HepG2 (cell line): ENCODE data around the gene ATP4B. TPM values are rescaled to one million over a fixed set of nuclear protein-coding genes. Genes with fewer than 3 reads are reported as not detected.

ENCODE experiments used
- ATAC-seq: fragments of 200-7000 bp; cut with Tn5 transposase; 3 replicates; pipeline ENCODE4 v1.9.1; 2020; ENCODE audit warnings: mild to moderate bottlenecking, moderate library complexity
- BruUV-seq: library from RNA; stranded (reverse); fragments of 400-500 nt; replicated peaks from 2 replicates; lab custom pipeline; 2021; lab: Mats Ljungman, UMichigan
- CTCF ChIA-PET: fragments of 300-600 bp; formaldehyde crosslinking; extraction: SDS; loops from one replicate; lab custom pipeline; 2021; ENCODE audit warnings: low total read pairs, inconsistent platforms, low intra/inter-chr PET ratio; lab: Yijun Ruan, JAX
- POLR2A ChIA-PET: fragments of 350-600 bp; sonication (Branson Sonifier 250); formaldehyde crosslinking; loops from one replicate; lab custom pipeline; 2020; ENCODE audit warnings: antibody characterized with exemption, inconsistent platforms; lab: Yijun Ruan, JAX
- DNase-seq: peaks from one replicate; pipeline ENCODE4 v3.0.0-alpha.2; 2015; ENCODE audit warnings: low spot score
- FAIRE-seq: peaks from 3 replicates; lab custom pipeline; 2011; peaks lifted over from hg19 to GRCh38; lab: Jason Lieb, UNC
- H2AFZ ChIP-seq: one replicate; pipeline ENCODE4 v1.6.1; 2011; ENCODE audit warnings: low read length, inconsistent platforms
- H3K27ac ChIP-seq: fragments of 300-600 bp; 3 replicates; pipeline ENCODE4 v1.8.0; 2011; ENCODE audit warnings: mixed run types, mild to moderate bottlenecking, mixed read lengths, low read length, inconsistent platforms; ENCODE audit not compliant: insufficient read depth; ENCODE audit errors: extremely low read length
- H3K27me3 ChIP-seq, 2 experiments: fragments of 200-600 bp in 1 of 2; 2 replicates in 1 of 2; 3 replicates in 1 of 2; pipeline versions ENCODE4 v1.6.0 to v1.8.0; 2011; ENCODE audit warnings: low read length in 2 of 2, mild to moderate bottlenecking in 2 of 2, moderate library complexity in 2 of 2, inconsistent platforms in 1 of 2; ENCODE audit not compliant: insufficient read depth in 2 of 2, control insufficient read depth in 1 of 2
- H3K36me3 ChIP-seq, 2 experiments: fragments of 200-600 bp in 1 of 2; replicated peaks in 1 of 2; 2 replicates in 1 of 2; 3 replicates in 1 of 2; pipeline versions ENCODE4 v1.5.1 to v1.8.0; 2011; ENCODE audit warnings: low read length in 2 of 2, inconsistent platforms in 1 of 2; ENCODE audit not compliant: insufficient read depth in 2 of 2, control insufficient read depth in 1 of 2
- H3K4me1 ChIP-seq: 2 replicates; pipeline ENCODE4 v1.5.1; 2012; ENCODE audit warnings: low read length, inconsistent platforms; ENCODE audit not compliant: insufficient read depth
- H3K4me2 ChIP-seq: 2 replicates; pipeline ENCODE4 v1.6.0; 2011; ENCODE audit warnings: low read depth, low read length, inconsistent platforms
- H3K4me3 ChIP-seq, 3 experiments: fragments of 200-600 bp in 1 of 3; sonication (generic), shearing (Covaris generic) in 1 of 3; replicated peaks in 1 of 3; 2 replicates each; pipeline ENCODE4 v1.5.1; 2011 to 2016; ENCODE audit warnings: low read length in 3 of 3, inconsistent platforms in 2 of 3, low read depth in 2 of 3, mild to moderate bottlenecking in 2 of 3, control low read depth in 1 of 3, mixed read lengths in 1 of 3; ENCODE audit not compliant: insufficient read depth in 1 of 3
- H3K79me2 ChIP-seq: one replicate; pipeline ENCODE4 v1.6.1; 2011; ENCODE audit warnings: low read length, inconsistent platforms; ENCODE audit not compliant: insufficient read depth
- H3K9ac ChIP-seq: 2 replicates; pipeline ENCODE4 v1.6.0; 2011; ENCODE audit warnings: mild to moderate bottlenecking, low read depth, low read length, inconsistent platforms; ENCODE audit not compliant: insufficient read depth
- H3K9me3 ChIP-seq: 2 replicates; pipeline ENCODE4 v1.5.1; 2012; ENCODE audit warnings: mild to moderate bottlenecking, low read length
- H4K20me1 ChIP-seq: 2 replicates; pipeline ENCODE4 v1.6.0; 2011; ENCODE audit warnings: inconsistent platforms, mild to moderate bottlenecking, low read length, moderate library complexity; ENCODE audit not compliant: insufficient read depth
- DBP ChIP-seq: sonication (generic); formaldehyde crosslinking; IDR thresholded peaks from 2 replicates; pipeline ENCODE4 v1.4.0; 2020; ENCODE audit warnings: missing genetic modification reagents; ENCODE audit errors: not compliant biosample characterization
- ESRRA ChIP-seq: sonication (generic); formaldehyde crosslinking; IDR thresholded peaks from 2 replicates; pipeline ENCODE4 v1.5.1; 2020; ENCODE audit warnings: mild to moderate bottlenecking, low read depth, missing genetic modification reagents
- MTA1 ChIP-seq: sonication (generic); formaldehyde crosslinking; IDR thresholded peaks from 2 replicates; pipeline ENCODE4 v1.4.0; 2020; ENCODE audit warnings: missing genetic modification reagents, mild to moderate bottlenecking, borderline replicate concordance
- PHB2 ChIP-seq: fragments of 450-650 bp; IDR thresholded peaks from 2 replicates; pipeline ENCODE4 v1.6.1; 2018; ENCODE audit not compliant: partially characterized antibody
- SAP130 ChIP-seq: IDR thresholded peaks from 2 replicates; pipeline ENCODE4 v1.6.1; 2016; ENCODE audit warnings: low read depth
- SPEN ChIP-seq: sonication (generic); formaldehyde crosslinking; IDR thresholded peaks from 2 replicates; pipeline ENCODE4 v1.5.1; 2020; ENCODE audit warnings: low read depth, mild to moderate bottlenecking, missing genetic modification reagents
- TCF7 ChIP-seq: sonication (generic); IDR thresholded peaks from 2 replicates; pipeline ENCODE4 v1.6.1; 2016; ENCODE audit warnings: antibody characterized with exemption, low read depth
- THRA ChIP-seq: sonication (generic); formaldehyde crosslinking; IDR thresholded peaks from 2 replicates; pipeline ENCODE4 v1.4.0; 2020; ENCODE audit warnings: missing genetic modification reagents, borderline replicate concordance
- ZKSCAN1 ChIP-seq: fragments of 150-350 bp; IDR thresholded peaks from 2 replicates; pipeline ENCODE4 v1.6.1; 2014; ENCODE audit warnings: low read length
- ZMYM2 ChIP-seq: sonication (generic); formaldehyde crosslinking; IDR thresholded peaks from 2 replicates; pipeline ENCODE4 v1.8.0; 2022; ENCODE audit warnings: mild to moderate bottlenecking, missing genetic modification reagents
- ZNF143 ChIP-seq: sonication (generic); formaldehyde crosslinking; IDR thresholded peaks from 2 replicates; pipeline ENCODE4 v1.4.0; 2020; ENCODE audit warnings: missing genetic modification reagents
- ZNF367 ChIP-seq: sonication (generic); formaldehyde crosslinking; IDR thresholded peaks from 2 replicates; pipeline ENCODE4 v1.4.0; 2020; ENCODE audit warnings: missing genetic modification reagents, borderline replicate concordance
- ZNF652 ChIP-seq: IDR thresholded peaks from 2 replicates; pipeline ENCODE4 v1.6.1; 2016; ENCODE audit warnings: low read depth, borderline replicate concordance
- ZNF687 ChIP-seq: sonication (generic); formaldehyde crosslinking; IDR thresholded peaks from 2 replicates; pipeline ENCODE4 v1.5.1; 2020; ENCODE audit warnings: mild to moderate bottlenecking, missing genetic modification reagents, moderate library complexity
- WGBS: methylation state at CpG from one replicate; pipeline ENCODE4 v1.1.6; 2017; ENCODE audit warnings: low lambda C conversion rate; 5-methylcytosine and 5-hydroxymethylcytosine counted together
- in situ Hi-C: cut with HindIII; loops from 2 replicates; pipeline ENCODE4 v1.10.0; 2017; ENCODE audit warnings: low pct_unique_long_range_greater_than_20kb; ENCODE audit not compliant: extremely low pct_ligation_motif_present
- intact Hi-C: fragments of 100-400 bp; cut with micrococcal nuclease; formaldehyde crosslinking; loops from one replicate; pipeline ENCODE4 v1.10.0; 2022; ENCODE audit not compliant: unreplicated experiment
- polyA plus RNA-seq, 8 experiments: library from polyadenylated mRNA; depleted of rRNA in 3 of 8; stranded (reverse) in 7 of 8; unstranded in 1 of 8; fragments of >200 nt; fragmentation: Illumina TruSeq in 4 of 8; extraction: Trizol in 4 of 8; gene quantifications; 2 replicates each; pipeline versions ENCODE4 v1.2.1 to v1.2.3, GENCODE V29; 2011 to 2016; ENCODE audit warnings: low read depth in 4 of 8, missing spikeins in 1 of 8, mixed read lengths in 1 of 8; ENCODE audit not compliant: insufficient read depth in 1 of 8
- total RNA-seq, 5 experiments: library from RNA; depleted of rRNA; stranded (reverse); fragments of >200 nt; fragmentation: Illumina TruSeq; extraction: Trizol; gene quantifications; 2 replicates each; pipeline ENCODE4 v1.2.3, GENCODE V29; 2016; ENCODE audit warnings: low read depth in 1 of 5

ATP4B gene
- total and polyA plus RNA-seq, 2 of the 13 experiments (the other 11 are each of a cell fraction or from before 2014, with no cell fraction given), result not detected

GRCh38 chr13:113664751-113665596 is 7.0 kb upstream of the ATP4B start:
- DNase-seq, result no peak
- H3K4me3 ChIP-seq, result no peak overlapping the region
- in situ Hi-C loops (no loop called here), intact Hi-C loops (no loop called here)
- no peak overlapping the region for H2AFZ ChIP-seq
- H3K36me3 ChIP-seq, result no peaks in the 10 kb centered on the region
- POLR2A ChIA-PET, result no interaction called here
- CTCF ChIA-PET, result no interaction called here
- peaks cover 6 to 54% of the 10 kb centered on the region in 2 experiments; a peak in 4 of 5 replicates for H3K27me3 ChIP-seq
- no TSS peak for BruUV-seq
- H3K9ac ChIP-seq, result no peak overlapping the region
- peaks cover 9% of the 10 kb centered on the region for H3K4me1 ChIP-seq
- peak overlapping the region; percentile 33; the same call in 1 of the 2 replicates for H3K4me2 ChIP-seq
- ATAC-seq, result peak; percentile 24; the same call in 2 of the 3 replicates
- FAIRE-seq, result no peak
- no peaks in the 10 kb centered on the region for H4K20me1 ChIP-seq
- WGBS, result 20% methylated on average over 6 of the region's 21 CpGs
- H3K9me3 ChIP-seq, result no peaks in the 10 kb centered on the region
- TF ChIP-seq PHB2 (no peak), ZMYM2 (CRISPR knock-in tag) (no peak), ZNF367 (CRISPR knock-in tag) (no peak), MTA1 (CRISPR knock-in tag) (0 out of 2 replicates have a peak, but pooled peaks have one; percentile 22), TCF7 (no peak), SPEN (CRISPR knock-in tag) (no peak), ZNF143 (0 out of 2 replicates have a peak, but pooled peaks have one; percentile 33), ZKSCAN1 (0 out of 2 replicates have a peak, but pooled peaks have one; percentile 13), ZNF652 (peak; percentile 91), SAP130 (CRISPR knock-in tag) (no peak), THRA (CRISPR knock-in tag) (no peak), DBP (CRISPR knock-in tag) (no peak), ESRRA (CRISPR knock-in tag) (peak; percentile 58; the same call in 1 of the 2 replicates), ZNF687 (CRISPR knock-in tag) (peak; percentile 34)
- H3K27ac ChIP-seq, result no peak overlapping the region
- no peaks in the 10 kb centered on the region for H3K79me2 ChIP-seq
